Measurements from ENCODE around the gene RBAK. TPM values are rescaled to one million over a fixed set of nuclear protein-coding genes. Genes with fewer than 3 reads are reported as not detected.
A peak's percentile ranks its signal among the peaks of the same experiment; 100 is the strongest.

The RBAK gene
- total RNA-seq (2022): 14.8 and 15.7 TPM in 2 replicates
- Bru-seq, nascent RNA: percentile 90 among the genes with signal in this experiment
- percentile 92 among the genes with signal in this experiment for BruChase-seq, experiment 1, labeled RNA remaining after a 6-hour chase
- BruChase-seq, experiment 2, labeled RNA remaining after a 2-hour chase: percentile 96 among the genes with signal in this experiment
- long read RNA-seq, full-length matches to known transcripts: 3 of 6 reads
- long read RNA-seq, partial matches to known transcripts: 0 of 6 reads
- long read RNA-seq, other reads (novel, unspliced or antisense): 3 of 6 reads

- no peak for TF ChIP-seq CTCF (IDR thresholded peaks at IDR 0.05; ENCODE audit: unreplicated experiment)
- H3K27ac Mint-ChIP-seq (ENCODE audit: unreplicated experiment): peak within 1 kb of the TSS; percentile 81
- H3K4me1 Mint-ChIP-seq (ENCODE audit: low read depth, unreplicated experiment): no peaks in the 10 kb centered on the region
- H3K9me3 Mint-ChIP-seq (ENCODE audit: low read depth, unreplicated experiment): peaks cover 3% of the 10 kb centered on the region
- intact Hi-C loops (cut with micrococcal nuclease; ENCODE audit: unreplicated experiment): no loop called here
- H3K36me3 Mint-ChIP-seq (ENCODE audit: insufficient read depth, unreplicated experiment): peaks cover 52% of the 10 kb centered on the region
- CTCF ChIA-PET: interaction anchor here (0.9 kb wide), 1 partner anchor 72 kb away, joined by 3 read pairs; no protein-coding TSS in a partner anchor
- no TSS peak for BruUV-seq (replicated peaks)
- peak; percentile 96 for DNase-seq
- no peaks in the 10 kb centered on the region for H3K27me3 Mint-ChIP-seq (ENCODE audit: unreplicated experiment)
- peak within 1 kb of the TSS; percentile 99 for H3K4me3 Mint-ChIP-seq (ENCODE audit: low read depth, unreplicated experiment)
Measured at GRCh38 chr7:5045558-5046396, at the start of gene RBAK. TSS of gene RBAK (plus strand) at chr7:5045860. CDS start at chr7:5048077, 2,217 bp downstream.

GRCh38 chr7:4996696-4997222, 48.9 kb upstream of the RBAK start:
- no peak overlapping the region for H3K27ac Mint-ChIP-seq (ENCODE audit: unreplicated experiment)
- no peak for DNase-seq
- H3K4me3 Mint-ChIP-seq (ENCODE audit: low read depth, unreplicated experiment): no peak overlapping the region
- no peaks in the 10 kb centered on the region for H3K27me3 Mint-ChIP-seq (ENCODE audit: unreplicated experiment)
- no TSS peak for BruUV-seq (replicated peaks)
- peaks cover 39% of the 10 kb centered on the region for H3K36me3 Mint-ChIP-seq (ENCODE audit: insufficient read depth, unreplicated experiment)
- CTCF ChIA-PET: no interaction called here
- no peaks in the 10 kb centered on the region for H3K4me1 Mint-ChIP-seq (ENCODE audit: low read depth, unreplicated experiment)
- no peaks in the 10 kb centered on the region for H3K9me3 Mint-ChIP-seq (ENCODE audit: low read depth, unreplicated experiment)
- intact Hi-C loops (cut with micrococcal nuclease; ENCODE audit: unreplicated experiment): no loop called here
- TF ChIP-seq CTCF (IDR thresholded peaks at IDR 0.05; ENCODE audit: unreplicated experiment): no peak

- no TSS peak for BruUV-seq (replicated peaks)
- Mint-ChIP-seq H3K36me3 (ENCODE audit: insufficient read depth, unreplicated experiment) (peaks cover 40% of the 10 kb centered on the region), H3K27me3 (ENCODE audit: unreplicated experiment) (no peaks in the 10 kb centered on the region), H3K9me3 (ENCODE audit: low read depth, unreplicated experiment) (no peaks in the 10 kb centered on the region), H3K27ac (ENCODE audit: unreplicated experiment) (no peak overlapping the region), H3K4me3 (ENCODE audit: low read depth, unreplicated experiment) (no peak overlapping the region), H3K4me1 (ENCODE audit: low read depth, unreplicated experiment) (no peaks in the 10 kb centered on the region)
- CTCF ChIA-PET: no interaction called here
- intact Hi-C loops (cut with micrococcal nuclease; ENCODE audit: unreplicated experiment): no loop called here
- no peak for TF ChIP-seq CTCF (IDR thresholded peaks at IDR 0.05; ENCODE audit: unreplicated experiment)
- no peak for DNase-seq
Measured at GRCh38 chr7:4998244-4998643, 47.4 kb upstream of the RBAK start.

- H3K27me3 Mint-ChIP-seq (ENCODE audit: unreplicated experiment): no peaks in the 10 kb centered on the region
- H3K4me1 Mint-ChIP-seq (ENCODE audit: low read depth, unreplicated experiment): no peaks in the 10 kb centered on the region
- no TSS peak for BruUV-seq (replicated peaks)
- intact Hi-C loops (cut with micrococcal nuclease; ENCODE audit: unreplicated experiment): no loop called here
- no peak for TF ChIP-seq CTCF (IDR thresholded peaks at IDR 0.05; ENCODE audit: unreplicated experiment)
- CTCF ChIA-PET: interaction anchor here (0.6 kb wide), 1 partner anchor 169 kb away, joined by 3 read pairs; no protein-coding TSS in a partner anchor
- no peak for DNase-seq
- H3K9me3 Mint-ChIP-seq (ENCODE audit: low read depth, unreplicated experiment): no peaks in the 10 kb centered on the region
- H3K4me3 Mint-ChIP-seq (ENCODE audit: low read depth, unreplicated experiment): no peak overlapping the region
- H3K36me3 Mint-ChIP-seq (ENCODE audit: insufficient read depth, unreplicated experiment): peaks cover 40% of the 10 kb centered on the region
- no peak overlapping the region for H3K27ac Mint-ChIP-seq (ENCODE audit: unreplicated experiment)
Measured at GRCh38 chr7:4998910-4999309, 46.8 kb upstream of the RBAK start.
